HG02678 (cell line): ENCODE measurements around the gene SH3GL1.

Source experiments
- ATAC-seq: cut with Tn5 transposase; IDR thresholded peaks from one replicate; pipeline ENCODE4 v1.9.1; 2021; ENCODE audit warnings: mild to moderate bottlenecking, moderate library complexity; ENCODE audit not compliant: unreplicated experiment

SH3GL1 gene

GRCh38 chr19:4376991-4377781 lies 23.2 kb downstream of the SH3GL1 start:
- no peak for ATAC-seq

- no peak for ATAC-seq
These were observed 23.7 kb downstream of the SH3GL1 start for GRCh38 chr19:4376671-4376990.

- ATAC-seq: peak; percentile 18
These were observed 24.2 kb downstream of the SH3GL1 start for GRCh38 chr19:4376028-4376670.

- peak; percentile 49 for ATAC-seq
These were observed 25.0 kb downstream of the SH3GL1 start for GRCh38 chr19:4375164-4376027.

GRCh38 chr19:4374498-4375163 lies 25.7 kb downstream of the SH3GL1 start:
- no peak for ATAC-seq

GRCh38 chr19:4373601-4374497 lies 26.5 kb downstream of the SH3GL1 start:
- no peak for ATAC-seq

GRCh38 chr19:4373013-4373367 lies 27.4 kb downstream of the SH3GL1 start:
- no peak for ATAC-seq

- no peak for ATAC-seq
These were observed 28.0 kb downstream of the SH3GL1 start for GRCh38 chr19:4372165-4373012.

- no peak for ATAC-seq
These were observed 28.8 kb downstream of the SH3GL1 start for GRCh38 chr19:4371247-4372164.

GRCh38 chr19:4370418-4371041 lies 29.8 kb downstream of the SH3GL1 start:
- ATAC-seq: no peak

DNA sequence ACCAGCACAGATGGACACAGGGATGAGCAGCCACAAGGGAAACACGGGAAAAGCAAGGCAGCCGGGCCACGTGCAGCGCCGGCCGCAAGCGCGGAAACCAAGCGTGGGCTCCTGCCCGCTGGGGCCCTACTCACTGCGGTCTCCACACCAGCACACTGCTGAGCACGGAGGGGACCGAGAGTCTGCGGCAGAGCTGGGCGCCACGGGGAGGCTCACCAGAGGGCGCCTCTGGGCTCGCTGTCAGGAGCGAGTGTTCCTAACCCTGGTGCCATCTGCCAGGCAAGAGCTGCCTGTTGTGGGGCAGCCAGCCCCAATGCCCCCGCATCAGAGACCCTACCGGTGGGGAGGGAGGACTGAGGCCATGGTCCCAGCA lies 30.5 kb downstream of the SH3GL1 start:
- peak; percentile 48 for ATAC-seq

DNA sequence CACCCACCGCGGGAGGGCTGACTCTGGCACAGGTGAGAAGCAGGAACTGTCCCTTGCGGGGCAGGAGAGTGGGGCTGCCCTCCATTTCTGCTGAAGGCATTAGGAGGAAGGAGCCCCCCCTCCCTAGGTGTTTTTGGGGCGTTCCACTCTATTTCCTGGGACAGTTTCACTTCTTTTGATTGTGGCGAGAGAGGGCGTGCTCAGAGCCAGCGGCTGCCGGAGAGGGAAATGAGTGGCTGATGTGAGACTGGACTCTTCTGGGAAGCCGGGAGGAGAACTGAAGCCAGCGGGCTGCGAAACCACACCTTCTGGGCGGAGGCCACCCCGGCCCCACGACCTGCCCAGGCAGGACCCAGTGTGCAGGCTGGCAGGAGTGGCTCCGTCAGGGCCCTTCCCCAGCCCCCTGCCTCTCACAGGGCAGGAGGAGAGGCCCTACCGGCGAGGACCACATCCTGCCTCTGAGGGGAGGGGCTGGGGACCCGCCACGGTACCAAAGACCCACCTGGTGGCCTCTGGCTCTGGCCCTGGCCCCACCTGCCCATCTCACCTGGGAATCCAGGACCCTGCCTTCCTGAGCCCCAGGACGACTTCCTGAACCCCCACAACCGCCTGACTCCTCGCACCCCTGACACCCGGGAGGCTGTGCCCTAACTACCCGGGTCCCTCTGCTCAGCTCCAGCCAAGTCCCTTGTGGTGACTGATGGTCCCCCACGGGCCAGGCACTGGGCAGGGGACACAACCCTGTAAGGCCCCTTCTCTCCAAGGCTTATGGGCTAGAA lies 31.0 kb downstream of the SH3GL1 start:
- peak; percentile 55 for ATAC-seq

DNA sequence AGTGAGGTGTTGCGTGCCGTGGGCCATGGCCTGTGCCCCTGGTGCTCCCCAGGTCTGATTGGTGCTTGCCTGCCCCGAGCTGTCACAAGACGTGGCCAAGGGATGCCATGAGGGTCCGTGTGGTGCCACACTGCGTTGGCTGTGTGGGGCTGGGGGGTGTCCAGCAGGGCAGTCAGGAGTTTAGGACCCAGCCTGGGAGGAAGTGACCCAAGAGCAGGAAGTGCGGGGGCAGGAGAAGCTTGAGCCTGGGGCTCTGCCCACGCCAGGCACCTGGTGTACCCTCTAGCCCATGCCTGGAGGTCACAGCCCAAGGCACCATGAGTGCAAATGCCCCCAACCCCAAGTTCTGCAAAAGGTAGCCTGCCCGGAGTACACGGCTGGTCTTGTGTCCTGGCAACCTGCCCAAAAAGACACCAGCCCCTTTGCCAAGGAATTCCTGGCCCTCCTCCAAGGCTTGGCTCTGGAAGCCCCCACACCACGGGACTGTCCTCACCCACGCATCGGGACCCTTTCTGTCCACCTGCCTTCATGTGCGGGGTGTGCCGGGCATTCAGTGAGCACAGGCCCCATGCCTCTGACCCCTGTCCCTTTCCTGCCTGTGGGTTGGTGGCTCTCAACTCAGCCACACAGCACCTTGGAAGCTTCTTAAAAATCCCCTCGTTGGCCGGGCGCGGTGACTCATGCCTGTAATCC lies 32.1 kb downstream of the SH3GL1 start:
- ATAC-seq: no peak

DNA sequence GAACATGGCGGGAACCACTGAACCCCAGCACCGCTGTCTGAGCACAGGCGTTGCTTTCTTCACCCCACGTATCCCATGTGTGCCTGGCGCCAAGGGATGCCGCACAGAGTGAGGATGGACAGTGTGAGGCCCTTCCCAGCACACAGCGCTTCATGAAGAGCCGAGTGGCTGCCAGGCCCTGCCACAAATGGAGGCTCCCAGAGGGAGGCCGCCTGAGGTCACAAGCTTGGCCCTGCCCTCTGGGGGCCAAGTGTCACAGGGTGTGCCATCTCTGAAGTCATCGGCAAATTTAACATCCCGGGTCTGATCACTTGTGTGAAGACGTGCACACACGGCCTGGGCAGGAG lies 32.6 kb downstream of the SH3GL1 start:
- no peak for ATAC-seq

DNA sequence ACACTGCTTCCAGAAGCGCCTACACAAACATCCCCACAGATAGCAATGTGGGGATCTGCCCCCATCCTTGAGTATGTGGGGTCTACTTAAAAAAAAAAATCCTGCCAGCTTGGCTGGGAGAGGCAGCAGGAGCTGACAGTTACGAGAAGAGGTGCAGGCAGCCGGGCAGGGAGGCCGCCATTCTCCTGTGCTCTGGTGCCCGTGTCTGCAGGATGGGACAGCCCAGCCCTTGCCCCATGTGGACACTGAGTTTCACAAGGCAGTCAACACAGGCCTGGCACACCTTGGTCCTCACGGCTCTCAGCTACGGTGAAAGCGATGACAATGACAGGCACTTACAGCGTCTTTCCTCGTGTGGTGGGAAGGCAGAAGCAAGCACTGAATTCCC lies 33.0 kb downstream of the SH3GL1 start:
- ATAC-seq: no peak

DNA sequence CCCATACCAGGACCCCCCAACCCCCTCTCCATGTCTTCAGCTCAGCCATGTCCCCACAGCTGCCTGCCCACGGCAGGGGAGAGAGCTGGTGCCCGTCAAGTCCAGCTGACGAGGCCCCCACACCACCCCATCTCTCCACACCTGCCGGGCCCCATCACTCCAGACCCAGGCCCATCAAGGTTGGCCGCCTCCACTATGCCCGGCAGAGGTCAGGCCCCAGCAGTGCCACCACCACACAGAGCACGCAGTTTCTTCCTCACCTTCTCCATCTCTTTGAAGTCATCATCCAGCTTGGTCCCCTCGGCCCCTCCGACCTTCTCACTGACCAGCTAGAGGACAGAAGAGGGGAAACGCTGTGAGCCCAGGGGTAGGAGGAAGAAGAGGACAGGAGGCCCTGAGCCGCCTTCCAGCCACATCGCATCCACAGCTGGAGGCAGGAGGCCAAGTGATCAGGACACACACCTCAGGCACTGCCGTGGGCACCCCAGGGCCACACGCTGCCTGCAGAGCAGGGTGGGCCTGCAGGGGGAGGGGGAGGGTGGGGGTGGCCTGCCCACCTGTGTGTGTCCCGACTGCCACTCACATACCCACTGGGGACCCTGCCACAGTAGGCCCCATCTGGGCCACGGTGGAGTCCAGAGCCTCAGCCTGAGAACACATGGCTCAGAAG lies 33.5 kb downstream of the SH3GL1 start:
- ATAC-seq: no peak
